HCT116 (cell line): Measurements from ENCODE around the gene GRIK1. TPM values are rescaled to one million over a fixed set of nuclear protein-coding genes. Genes with fewer than 3 reads are reported as not detected.

ENCODE experiments used
- ATAC-seq: fragments of 200-7000 bp; cut with Tn5 transposase; 2 replicates; pipeline ENCODE4 v1.9.1; 2020; ENCODE audit warnings: mild to moderate bottlenecking, moderate library complexity
- BruUV-seq: library from RNA; stranded (reverse); fragments of 400-500 nt; replicated peaks from 2 replicates; lab custom pipeline; 2021; lab: Mats Ljungman, UMichigan
- CTCF ChIA-PET: fragments of 300-600 bp; sonication (Branson Sonifier 250); formaldehyde crosslinking; loops from one replicate; lab custom pipeline; 2021; ENCODE audit warnings: antibody characterized with exemption; lab: Charles Lee
- POLR2A ChIA-PET: fragments of 300-600, 350-600 bp; sonication (Branson Sonifier 250); formaldehyde crosslinking; loops from one replicate; lab custom pipeline; 2021; ENCODE audit warnings: antibody characterized with exemption; lab: Charles Lee
- RAD21 ChIA-PET, 2 experiments: fragments of 300-600 bp; sonication (Branson Sonifier 250); formaldehyde crosslinking; loops; one replicate each; lab custom pipeline; 2023; ENCODE audit warnings: low total read pairs in 2 of 2; ENCODE audit not compliant: uncharacterized antibody in 2 of 2, unreplicated experiment in 2 of 2, low non-redundant PET in 1 of 2; lab: Charles Lee
- DNase-seq: peaks from one replicate; pipeline ENCODE4 v3.0.0-alpha.2; 2010; ENCODE audit warnings: low read depth, low spot score
- H2AFZ ChIP-seq: fragments of 200-600 bp; shearing (Covaris generic), sonication (generic); 2 replicates; pipeline ENCODE4 v1.6.1; 2017; ENCODE audit warnings: low read depth, mixed run types, mixed read lengths, antibody characterized with exemption, low read length; ENCODE audit not compliant: poor library complexity, severe bottlenecking
- H3K27ac ChIP-seq: 2 replicates; pipeline ENCODE4 v1.5.1; 2012; ENCODE audit warnings: low read depth, low read length
- H3K27me3 ChIP-seq: fragments of 200-600 bp; sonication (generic); 2 replicates; pipeline ENCODE4 v1.6.1; 2016; ENCODE audit warnings: mixed run types, low read length, mixed read lengths; ENCODE audit not compliant: insufficient read depth
- H3K36me3 ChIP-seq, 2 experiments: fragments of 200-500 bp in 1 of 2; fragments of 200-600 bp in 1 of 2; sonication (Bioruptor generic) in 1 of 2; sonication (generic) in 1 of 2; 2 replicates each; pipeline versions ENCODE4 v1.5.1 to v1.6.1; 2014 to 2016; ENCODE audit warnings: low read length in 2 of 2, inconsistent platforms in 1 of 2, mixed read lengths in 1 of 2, mixed run types in 1 of 2; ENCODE audit not compliant: insufficient read depth in 2 of 2, control insufficient read depth in 1 of 2
- H3K4me1 ChIP-seq, 2 experiments: fragments of 200-600 bp in 1 of 2; sonication (generic) in 1 of 2; 2 replicates each; pipeline versions ENCODE4 v1.5.1 to v1.6.1; 2012 to 2017; ENCODE audit warnings: low read length in 2 of 2, inconsistent platforms in 1 of 2, mild to moderate bottlenecking in 1 of 2, mixed read lengths in 1 of 2, mixed run types in 1 of 2, moderate library complexity in 1 of 2; ENCODE audit not compliant: insufficient read depth in 2 of 2, control insufficient read depth in 1 of 2
- H3K4me2 ChIP-seq: fragments of 200-600 bp; sonication (generic); 2 replicates; pipeline ENCODE4 v1.6.1; 2017; ENCODE audit warnings: mixed run types, low read length, mixed read lengths
- H3K4me3 ChIP-seq, 2 experiments: fragments of 200-600 bp in 1 of 2; sonication (generic) in 1 of 2; replicated peaks in 1 of 2; 2 replicates each; pipeline ENCODE4 v1.5.1; 2011 to 2016; ENCODE audit warnings: low read length in 2 of 2, control low read depth in 1 of 2, low read depth in 1 of 2, mild to moderate bottlenecking in 1 of 2, mixed read lengths in 1 of 2, mixed run types in 1 of 2
- H3K79me2 ChIP-seq: fragments of 200-600 bp; sonication (generic); 2 replicates; pipeline ENCODE4 v1.6.1; 2017; ENCODE audit warnings: mild to moderate bottlenecking, mixed run types, low read length, moderate library complexity, mixed read lengths; ENCODE audit not compliant: insufficient read depth
- H3K9ac ChIP-seq: fragments of 200-600 bp; sonication (generic); 2 replicates; pipeline ENCODE4 v1.6.1; 2016; ENCODE audit warnings: low read length, mixed read lengths
- H3K9me2 ChIP-seq: fragments of 200-600 bp; sonication (generic), shearing (Covaris generic); 2 replicates; pipeline ENCODE4 v1.6.1; 2017; ENCODE audit warnings: mixed run types, mild to moderate bottlenecking, moderate library complexity; ENCODE audit not compliant: insufficient read depth
- H3K9me3 ChIP-seq, 2 experiments: fragments of 200-500 bp in 1 of 2; fragments of 200-600 bp in 1 of 2; sonication (Bioruptor generic) in 1 of 2; sonication (generic) in 1 of 2; 2 replicates each; pipeline ENCODE4 v1.6.1; 2014 to 2017; ENCODE audit warnings: low read length in 2 of 2, mixed read lengths in 2 of 2, inconsistent platforms in 1 of 2, low read depth in 1 of 2, mild to moderate bottlenecking in 1 of 2, mixed run types in 1 of 2, moderate library complexity in 1 of 2; ENCODE audit not compliant: control insufficient read depth in 1 of 2, insufficient read depth in 1 of 2
- H4K20me1 ChIP-seq: fragments of 200-600 bp; sonication (generic), shearing (Covaris generic); 2 replicates; pipeline ENCODE4 v1.6.1; 2017; ENCODE audit warnings: mixed run types, mild to moderate bottlenecking, moderate library complexity; ENCODE audit not compliant: insufficient read depth
- ATF3 ChIP-seq: IDR thresholded peaks from 2 replicates; pipeline ENCODE4 v1.6.1; 2012
- EZH2 ChIP-seq: fragments of 200-600 bp; sonication (generic); IDR thresholded peaks from 2 replicates; pipeline ENCODE4 v1.6.1; 2017; ENCODE audit warnings: antibody characterized with exemption, mixed run types
- MAX ChIP-seq: IDR thresholded peaks from 2 replicates; pipeline ENCODE4 v1.6.1; 2012
- POLR2AphosphoS5 ChIP-seq: IDR thresholded peaks from 2 replicates; pipeline ENCODE4 v1.6.1; 2011; ENCODE audit warnings: mild to moderate bottlenecking, low read depth, low read length, moderate library complexity
- REST ChIP-seq: IDR thresholded peaks from 2 replicates; pipeline ENCODE4 v1.6.1; 2012; ENCODE audit warnings: low read depth
- SP1 ChIP-seq: IDR thresholded peaks from 2 replicates; pipeline ENCODE4 v1.6.1; 2012; ENCODE audit warnings: low read depth
- intact Hi-C: fragments of 100-400 bp; cut with micrococcal nuclease; formaldehyde crosslinking; loops from 2 replicates; pipeline ENCODE4 v1.10.0; 2022
- total RNA-seq: library from RNA; stranded (reverse); gene quantifications from one replicate; pipeline ENCODE4 v1.2.1, GENCODE V29; 2021; ENCODE audit not compliant: unreplicated experiment
- TF ChIP-seq, protein P1 (sequence below): IDR thresholded peaks from 2 replicates; pipeline ENCODE4 v1.6.1; 2011; ENCODE audit warnings: mild to moderate bottlenecking, low read length, moderate library complexity; ENCODE audit not compliant: insufficient replicate concordance; ENCODE audit errors: extremely low read depth

GRIK1 gene
- total RNA-seq, 1 experiment from 2014 or later = not detected

DNA sequence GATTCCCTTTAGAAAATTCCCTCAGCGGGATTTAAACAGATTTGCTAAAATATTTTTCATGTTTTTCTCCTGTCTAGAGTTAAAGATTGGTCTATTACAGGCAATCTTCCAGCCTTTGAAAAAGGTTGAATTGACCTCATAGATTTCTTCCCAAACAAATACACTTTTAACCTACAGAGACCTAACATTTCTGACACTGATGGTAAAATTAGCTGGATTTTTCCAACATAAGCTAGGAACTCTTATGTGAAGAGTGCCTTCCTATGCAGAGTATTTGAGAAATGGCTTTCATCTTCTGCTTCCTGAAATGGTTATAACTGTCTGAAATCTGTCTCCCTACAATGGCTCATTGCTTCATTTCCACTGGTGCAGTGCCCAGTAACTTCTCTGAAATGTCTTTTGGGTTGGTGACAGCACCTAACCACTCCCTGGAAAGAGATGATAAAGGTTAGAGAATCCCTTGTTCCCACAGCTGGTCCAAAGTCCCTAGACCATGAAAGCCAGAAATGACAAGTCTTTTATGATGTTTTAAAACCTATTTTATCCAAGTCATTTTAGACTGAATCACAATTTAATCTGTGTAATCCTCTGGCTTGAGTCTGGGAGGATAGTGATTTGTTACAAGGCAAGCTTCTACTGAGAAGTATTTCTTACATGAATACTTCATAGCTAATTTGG lies 371.6 kb downstream of the GRIK1 start:
- DNase-seq = no peak
- no peak overlapping the region for H3K27ac ChIP-seq
- intact Hi-C loops = no loop called here
- H3K9ac ChIP-seq = no peak overlapping the region
- H3K4me2 ChIP-seq = no peak overlapping the region
- H3K9me2 ChIP-seq = no peaks in the 10 kb centered on the region
- no peaks in the 10 kb centered on the region for H3K36me3 ChIP-seq
- no peaks in the 10 kb centered on the region for H3K9me3 ChIP-seq
- ChIA-PET POLR2A (no interaction called here), RAD21 (no interaction called here), CTCF (no interaction called here)
- H2AFZ ChIP-seq = no peak overlapping the region
- 0 out of 2 replicates have a peak, but pooled peaks cover 3% of the 10 kb centered on the region for H3K27me3 ChIP-seq
- BruUV-seq = no TSS peak
- H3K79me2 ChIP-seq = no peaks in the 10 kb centered on the region
- ATAC-seq = no peak
- no peak overlapping the region for H3K4me3 ChIP-seq
- no peaks in the 10 kb centered on the region for H3K4me1 ChIP-seq
- no peak for TF ChIP-seq SP1
- TF ChIP-seq REST = no peak
- TF ChIP-seq MAX = no peak
- no peak for TF ChIP-seq POLR2AphosphoS5
- TF ChIP-seq ATF3 = no peak
- TF ChIP-seq EZH2 = no peak
- TF ChIP-seq, protein P1, sequence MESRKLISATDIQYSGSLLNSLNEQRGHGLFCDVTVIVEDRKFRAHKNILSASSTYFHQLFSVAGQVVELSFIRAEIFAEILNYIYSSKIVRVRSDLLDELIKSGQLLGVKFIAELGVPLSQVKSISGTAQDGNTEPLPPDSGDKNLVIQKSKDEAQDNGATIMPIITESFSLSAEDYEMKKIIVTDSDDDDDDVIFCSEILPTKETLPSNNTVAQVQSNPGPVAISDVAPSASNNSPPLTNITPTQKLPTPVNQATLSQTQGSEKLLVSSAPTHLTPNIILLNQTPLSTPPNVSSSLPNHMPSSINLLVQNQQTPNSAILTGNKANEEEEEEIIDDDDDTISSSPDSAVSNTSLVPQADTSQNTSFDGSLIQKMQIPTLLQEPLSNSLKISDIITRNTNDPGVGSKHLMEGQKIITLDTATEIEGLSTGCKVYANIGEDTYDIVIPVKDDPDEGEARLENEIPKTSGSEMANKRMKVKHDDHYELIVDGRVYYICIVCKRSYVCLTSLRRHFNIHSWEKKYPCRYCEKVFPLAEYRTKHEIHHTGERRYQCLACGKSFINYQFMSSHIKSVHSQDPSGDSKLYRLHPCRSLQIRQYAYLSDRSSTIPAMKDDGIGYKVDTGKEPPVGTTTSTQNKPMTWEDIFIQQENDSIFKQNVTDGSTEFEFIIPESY = no peak
- no peaks in the 10 kb centered on the region for H4K20me1 ChIP-seq
